GM21529 (cell line): ENCODE measurements around the gene DLG1.

Experiments
- ATAC-seq: cut with Tn5 transposase; IDR thresholded peaks from one replicate; pipeline ENCODE4 v1.9.1; 2021; ENCODE audit not compliant: unreplicated experiment

DLG1 gene

DNA sequence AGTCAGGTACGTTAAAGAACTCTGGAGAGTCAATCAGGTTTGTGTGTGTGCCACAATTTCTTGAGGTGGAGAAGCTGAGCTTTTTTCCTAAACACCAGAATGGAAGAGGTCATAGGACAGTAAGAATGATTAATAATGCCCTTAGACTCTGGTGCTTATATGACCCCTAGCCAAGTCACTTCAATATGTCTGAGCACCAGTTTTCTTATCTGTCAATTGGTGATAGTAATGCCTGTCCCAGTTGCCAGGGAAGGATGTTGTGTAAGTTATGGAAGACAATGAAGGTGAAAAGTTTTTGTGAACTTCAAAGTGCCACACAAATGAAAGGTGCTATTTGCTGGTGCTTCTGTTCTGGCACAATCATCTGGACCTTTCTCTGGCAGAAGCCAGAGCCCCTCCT lies 22.2 kb upstream of the DLG1 start:
- ATAC-seq, result no peak

DNA sequence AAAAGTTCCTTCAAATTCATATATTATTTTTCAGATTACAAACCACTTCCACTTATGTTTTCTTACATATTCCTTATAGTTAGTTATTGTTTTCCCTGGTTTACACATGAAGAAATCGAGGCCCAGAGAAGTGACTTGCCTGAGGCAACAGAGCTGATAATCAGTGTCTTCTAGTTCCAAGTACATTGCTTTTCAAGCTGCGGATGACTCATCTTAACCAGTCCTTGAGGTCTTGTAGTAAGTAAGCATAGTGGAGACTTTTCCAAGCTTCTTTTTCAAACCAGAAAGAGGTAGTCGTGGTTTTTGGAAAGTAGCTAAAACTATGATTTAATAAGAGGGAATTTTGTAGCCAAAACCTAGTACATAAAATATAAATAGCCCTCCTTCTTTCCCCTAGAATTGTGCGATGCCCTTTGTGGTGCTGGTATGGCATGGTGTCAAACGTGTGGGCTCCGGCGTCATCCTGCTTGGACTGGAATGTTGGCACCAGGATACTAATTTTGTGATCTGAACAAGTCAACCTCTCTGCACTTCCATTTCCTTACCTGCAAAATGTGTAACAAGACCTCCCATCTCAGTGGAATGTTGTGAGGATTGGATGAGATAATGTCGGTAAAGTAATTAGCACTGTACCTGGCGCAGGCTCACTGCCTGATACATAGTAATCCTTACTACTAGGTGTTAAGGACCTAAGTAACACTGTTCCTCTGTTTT lies 19.0 kb upstream of the DLG1 start:
- ATAC-seq, result no peak

DNA sequence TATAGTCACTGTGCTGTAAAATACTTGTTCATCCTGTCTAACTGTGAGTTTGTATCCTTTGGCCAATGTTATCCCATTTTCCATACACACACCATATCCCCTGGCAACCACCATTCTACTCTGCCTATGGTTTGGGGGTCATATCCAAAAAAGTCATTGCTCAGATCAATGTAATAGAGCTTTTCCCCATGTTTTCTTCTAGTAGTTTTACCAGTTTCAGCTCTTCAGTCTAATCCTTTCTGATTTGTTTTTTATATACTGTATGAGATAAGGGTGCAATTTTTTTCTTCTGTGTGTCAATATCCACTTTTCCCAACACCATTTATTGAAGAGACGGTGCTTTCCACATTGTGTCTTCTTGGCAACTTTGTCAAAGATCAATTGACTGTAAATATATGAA lies 14.0 kb upstream of the DLG1 start:
- ATAC-seq, result no peak

DNA sequence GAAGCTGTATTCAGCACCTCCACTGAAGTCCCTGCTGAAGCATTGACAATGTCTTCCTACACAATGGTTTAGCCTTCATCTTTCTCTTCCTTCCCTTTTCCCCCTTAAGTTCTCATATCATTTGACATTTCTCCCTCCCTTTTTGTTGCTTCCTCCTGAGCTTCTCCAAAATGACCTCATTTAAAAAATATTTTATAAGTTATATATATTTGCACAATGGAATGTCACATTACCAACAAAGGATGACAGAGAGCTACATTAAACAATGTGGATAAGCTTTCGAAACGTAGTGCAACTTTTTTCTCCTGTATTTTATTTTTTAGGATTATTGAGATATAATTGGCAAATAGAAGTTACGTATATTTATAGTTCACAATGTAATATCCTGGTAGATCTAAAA lies 13.2 kb upstream of the DLG1 start:
- ATAC-seq, result no peak

DNA sequence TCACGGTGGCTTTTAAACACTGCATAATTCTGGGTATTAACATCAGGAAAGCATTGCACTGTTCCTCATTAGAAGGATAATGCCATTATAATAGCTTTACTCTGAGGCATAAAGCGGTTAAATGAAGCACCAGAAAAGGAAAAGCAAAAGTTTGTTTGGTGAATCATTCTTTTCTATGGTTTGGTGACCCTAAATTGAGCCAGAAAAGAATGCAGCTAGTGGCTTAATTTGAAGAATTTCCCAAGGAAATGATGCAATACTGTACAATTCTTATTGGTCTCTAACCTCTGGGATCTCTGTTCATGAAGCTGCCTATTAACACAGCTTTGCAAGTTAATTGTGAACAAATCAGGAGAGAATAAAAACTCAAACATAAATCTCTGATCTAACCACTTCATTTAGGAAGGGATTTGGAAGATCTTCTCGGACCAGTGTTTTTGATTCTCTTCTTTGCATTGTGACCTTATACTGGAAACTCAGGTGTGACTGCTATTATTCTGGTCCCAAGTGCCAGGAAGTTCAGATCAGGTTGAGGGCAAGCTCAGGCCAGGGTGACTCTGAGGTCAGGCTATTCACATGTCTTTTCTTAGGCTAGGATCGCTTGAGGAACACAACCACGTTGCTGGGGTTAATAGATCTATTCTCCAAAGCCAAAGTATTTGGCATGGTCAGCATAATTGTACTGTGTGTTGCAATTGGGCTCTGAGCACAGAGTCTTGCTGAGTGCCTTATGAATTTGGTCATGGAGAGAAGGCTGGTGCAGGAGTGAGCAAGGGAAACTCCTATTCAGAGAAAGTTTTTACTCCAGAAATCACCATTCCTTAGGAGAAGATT lies 11.3 kb upstream of the DLG1 start:
- ATAC-seq, result no peak

DNA sequence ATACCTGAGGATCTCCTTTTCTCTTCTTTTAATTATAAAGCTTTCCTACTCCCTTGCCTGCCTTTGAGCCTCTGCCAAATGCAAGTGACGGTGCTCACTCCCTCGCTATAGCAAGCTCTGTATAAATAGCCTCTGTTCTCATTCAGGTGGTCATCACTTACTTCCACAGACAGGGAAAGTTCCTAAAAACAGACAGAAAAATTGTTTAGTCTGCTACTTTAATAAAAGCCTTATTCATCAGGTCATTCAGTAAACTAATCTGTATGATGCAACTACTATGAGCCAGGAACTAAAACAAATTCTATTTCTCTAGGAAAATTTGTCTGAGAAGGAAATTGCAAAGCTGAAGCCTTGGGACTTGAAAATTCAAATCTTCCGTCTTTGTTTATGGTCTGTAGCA lies 10.2 kb upstream of the DLG1 start:
- ATAC-seq, result no peak

DNA sequence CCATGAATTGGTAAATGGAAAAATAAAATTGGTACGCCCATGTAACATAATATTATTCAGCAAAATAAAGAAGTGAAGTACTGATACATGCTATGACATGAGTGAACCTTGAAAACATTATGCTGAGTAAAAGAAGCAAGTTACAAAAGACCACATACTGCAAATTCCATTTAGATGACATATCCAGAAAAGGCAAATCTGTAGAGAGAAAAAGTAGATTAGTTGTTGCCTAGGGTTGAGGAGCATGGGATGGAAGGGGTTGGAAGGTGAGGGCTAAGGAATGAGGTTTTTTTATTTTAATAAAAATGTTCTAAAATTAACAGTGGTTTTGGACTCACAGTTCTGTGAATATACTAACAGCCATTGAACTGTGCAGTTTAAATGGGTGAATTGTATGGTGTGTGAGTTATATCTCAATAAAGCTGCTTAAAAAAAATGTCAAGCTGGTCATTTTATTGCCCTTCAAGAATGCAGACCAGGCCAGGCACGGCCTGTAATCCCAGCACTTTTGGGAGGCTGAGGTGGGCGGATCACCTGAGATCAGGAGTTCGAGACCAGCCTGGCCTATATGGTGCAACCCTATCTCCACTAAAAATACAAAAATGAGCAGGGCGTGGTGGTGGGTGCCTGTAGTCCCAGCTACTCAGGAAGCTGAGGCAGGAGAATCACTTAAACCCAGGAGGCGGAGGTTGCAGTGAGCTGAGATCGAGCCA lies 8.1 kb upstream of the DLG1 start:
- no peak for ATAC-seq

DNA sequence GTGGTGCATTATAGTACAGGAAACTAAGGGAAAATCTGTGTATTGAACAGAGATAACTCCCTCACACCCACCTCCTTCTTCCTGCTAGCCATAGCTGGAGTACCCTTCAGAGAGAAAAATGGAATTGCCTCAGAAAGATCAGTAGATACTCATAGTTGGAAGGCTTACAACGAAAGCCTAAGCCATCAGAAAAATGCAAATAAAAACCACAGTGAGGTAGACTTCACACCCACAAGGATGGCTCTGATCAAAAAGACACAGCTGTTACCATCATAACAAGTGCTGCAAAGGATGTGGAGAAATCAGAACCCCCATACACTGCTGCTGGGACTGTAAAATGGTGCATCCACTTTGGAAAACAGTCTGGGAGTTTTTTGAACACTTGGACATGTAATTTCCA lies 7.4 kb upstream of the DLG1 start:
- ATAC-seq, result peak; percentile 96

DNA sequence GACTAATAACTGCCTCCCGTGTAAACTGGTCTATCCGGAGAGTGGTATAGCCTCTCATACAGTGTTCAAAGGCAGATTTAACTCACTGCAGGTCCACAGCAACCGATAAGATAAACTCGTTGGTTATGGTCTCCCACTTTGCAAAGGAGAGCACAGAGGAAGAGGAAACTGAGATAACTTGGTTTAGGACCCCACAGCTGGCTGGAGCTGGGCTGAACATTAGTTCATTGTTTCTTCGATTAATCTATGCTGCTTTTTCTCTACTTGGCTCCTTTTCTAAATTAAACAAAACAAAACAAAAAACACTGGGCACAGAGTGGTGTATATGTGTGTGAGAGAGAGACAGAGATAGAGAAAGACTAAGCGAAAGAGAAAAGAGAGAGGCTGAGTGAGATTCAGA lies 5.0 kb upstream of the DLG1 start:
- no peak for ATAC-seq

DNA sequence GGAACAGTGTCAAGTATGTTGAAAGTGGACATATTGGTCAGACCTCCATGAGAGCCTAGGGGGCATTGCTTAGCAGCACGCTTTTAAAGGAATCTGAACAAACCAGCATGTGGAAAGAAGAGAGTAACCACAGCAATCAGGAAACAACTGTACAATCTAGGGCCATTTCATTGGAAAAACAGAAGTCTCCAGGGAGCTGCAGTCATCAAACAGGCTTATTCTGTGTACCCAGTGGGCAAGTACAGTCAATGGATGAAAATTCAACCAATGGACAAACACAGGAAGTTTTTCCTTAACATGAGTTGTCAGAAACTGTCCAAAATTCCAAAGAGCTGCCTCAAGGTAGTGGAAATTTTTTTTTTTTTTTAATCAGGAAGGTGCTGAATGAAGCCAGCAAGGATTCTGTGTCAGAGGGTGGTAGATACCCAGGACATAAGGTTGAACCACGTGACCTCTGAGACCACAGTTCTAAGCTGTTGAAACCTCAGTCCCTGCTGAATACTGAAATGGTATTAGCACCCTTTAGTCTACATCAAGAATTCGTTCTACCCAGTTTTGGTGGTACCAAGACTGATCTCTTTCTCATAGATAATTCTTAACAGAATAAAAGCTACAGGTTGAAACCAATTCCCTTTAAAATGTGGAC lies 4.4 kb upstream of the DLG1 start:
- no peak for ATAC-seq

DNA sequence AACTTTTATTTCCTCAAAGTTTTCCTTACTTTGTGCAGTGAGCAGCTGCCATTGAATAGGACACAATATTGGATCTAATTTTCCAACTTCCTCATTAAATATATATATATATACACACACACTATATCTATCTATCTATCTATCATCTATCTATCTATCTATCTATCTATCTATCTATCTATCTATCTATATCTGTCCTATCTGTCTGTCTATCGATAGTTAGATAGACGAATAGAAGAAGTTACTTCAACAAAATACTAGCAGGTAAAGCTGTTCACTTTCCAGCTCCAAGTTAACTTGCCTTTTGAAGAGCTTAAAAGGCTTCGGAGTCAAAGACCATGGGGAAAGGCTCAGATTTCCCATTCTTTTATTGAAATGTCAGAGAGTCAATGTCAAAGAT lies 3.6 kb upstream of the DLG1 start:
- no peak for ATAC-seq

DNA sequence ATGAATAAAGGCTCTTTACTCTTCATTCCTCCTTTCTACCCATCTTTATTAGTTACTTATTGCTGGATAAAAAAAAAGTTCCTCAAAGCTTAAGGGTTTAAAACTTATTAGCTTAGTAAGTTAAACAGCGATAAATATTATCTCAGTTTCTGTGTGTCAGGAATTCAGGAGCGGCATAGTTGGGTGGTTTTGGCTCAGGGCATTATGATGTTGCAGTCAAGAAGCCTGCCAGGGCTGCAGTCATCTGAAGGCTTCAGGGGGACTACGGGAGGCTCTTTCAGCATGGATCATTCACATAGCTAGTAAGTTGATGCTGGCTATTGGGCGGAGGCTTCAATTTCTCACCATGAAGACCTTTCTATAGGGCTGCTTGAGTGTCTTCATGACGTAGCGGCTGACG lies 1.9 kb upstream of the DLG1 start:
- ATAC-seq, result no peak

DNA sequence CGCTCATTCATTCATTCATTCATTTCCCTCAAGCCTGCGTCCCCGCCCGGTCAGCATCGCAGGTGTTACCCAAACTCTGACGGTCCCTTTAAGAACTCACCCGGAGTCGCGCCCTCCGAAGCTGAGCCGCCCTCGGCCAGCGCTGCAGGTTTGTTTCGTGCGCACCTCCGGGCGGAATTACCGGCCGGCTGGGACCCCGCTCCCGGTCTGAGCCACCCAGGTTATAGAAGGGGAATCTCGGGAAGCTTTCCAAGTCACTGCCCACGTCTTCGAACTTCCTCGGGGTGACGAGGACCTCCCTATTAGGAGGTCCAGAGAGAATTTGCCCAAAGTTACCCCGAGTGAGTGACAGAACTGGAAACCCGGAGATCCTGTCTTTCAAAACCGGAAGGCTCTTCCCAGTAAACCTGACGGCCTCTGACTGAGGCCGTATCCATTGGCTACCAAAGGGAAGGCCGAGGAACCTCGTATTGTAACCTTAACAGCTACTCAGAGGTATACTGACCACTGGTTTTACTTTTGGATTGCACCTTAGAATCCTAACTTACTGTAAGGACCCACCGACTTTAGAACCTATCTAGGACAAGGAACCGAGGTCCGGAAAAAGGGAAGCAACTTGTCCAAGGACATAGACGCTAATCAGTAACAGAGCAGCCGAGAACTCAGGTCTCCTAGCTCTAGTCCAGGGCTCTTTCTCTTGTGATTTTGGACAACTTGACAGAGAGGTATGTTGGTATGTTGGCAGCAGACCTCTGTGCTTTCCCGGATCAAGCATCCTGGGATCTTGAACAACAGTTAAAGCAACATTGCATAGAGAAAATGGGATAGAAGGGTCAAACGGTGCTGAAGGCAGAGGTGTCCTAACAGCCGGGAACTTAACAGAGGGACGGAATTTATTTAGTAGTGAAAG lies 788 bp upstream of the DLG1 start:
- no peak for ATAC-seq

DNA sequence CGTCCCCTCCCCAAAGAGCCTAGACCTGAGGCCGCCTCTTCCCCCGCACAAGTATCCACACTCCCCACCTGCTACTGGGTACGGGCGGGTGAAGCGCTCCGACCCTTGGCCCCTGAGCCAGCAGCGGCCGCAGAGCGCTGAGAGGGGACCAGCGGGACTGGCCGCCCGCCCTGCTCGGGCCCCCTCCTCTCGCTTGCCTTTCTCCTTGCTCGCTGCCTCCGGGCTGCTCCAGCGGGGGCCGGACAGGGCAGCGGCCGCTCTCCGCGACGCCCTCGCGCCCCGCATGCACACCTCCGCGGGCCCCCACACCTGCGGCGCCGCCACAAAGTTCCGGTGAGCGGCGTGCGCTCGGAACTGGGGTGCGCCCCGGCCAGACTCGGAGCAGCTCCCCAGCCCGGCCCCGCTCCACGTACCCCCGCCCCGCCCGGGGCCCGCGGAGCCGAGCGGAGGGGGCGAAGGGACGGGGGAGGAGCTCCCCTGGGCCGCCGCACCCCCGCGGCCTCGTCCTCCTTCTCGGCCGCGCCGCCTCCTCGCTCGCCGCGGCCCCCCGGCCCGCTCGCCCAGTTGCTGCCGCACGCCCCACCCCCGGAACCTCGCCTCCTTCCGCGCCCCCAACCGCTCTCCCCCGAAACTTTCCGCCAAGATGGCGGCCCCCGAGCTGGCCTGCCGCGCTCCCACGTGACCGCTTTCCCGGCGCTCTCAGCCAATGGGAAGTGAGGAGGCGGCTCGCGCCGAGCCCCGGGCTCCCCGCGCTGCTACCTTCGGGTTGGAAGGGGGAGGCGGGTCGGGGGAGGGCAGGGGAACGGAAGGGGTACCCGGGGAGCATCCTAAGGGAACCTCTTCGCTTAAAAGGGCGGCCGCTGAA lies 704 bp downstream of the DLG1 start:
- ATAC-seq, result peak; percentile 67

DNA sequence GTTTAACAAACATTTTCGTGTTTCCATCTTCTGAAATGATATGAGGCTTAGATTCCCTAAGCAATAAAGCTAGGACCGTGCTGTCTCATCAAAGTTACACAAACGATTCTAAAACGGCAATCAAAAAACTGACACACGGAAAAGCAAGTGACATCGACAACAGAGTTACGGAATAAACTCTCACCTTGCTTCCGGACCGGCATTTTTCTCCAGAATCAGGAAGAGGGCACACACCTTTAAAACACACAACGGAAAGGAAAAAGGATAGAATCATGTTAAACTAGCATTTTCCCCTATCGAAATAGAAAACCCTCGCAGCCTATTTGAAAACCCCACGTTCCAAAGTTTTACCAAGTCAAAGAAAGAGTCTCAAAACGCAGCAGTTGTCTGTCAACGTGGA lies 1.4 kb downstream of the DLG1 start:
- ATAC-seq, result no peak

DNA sequence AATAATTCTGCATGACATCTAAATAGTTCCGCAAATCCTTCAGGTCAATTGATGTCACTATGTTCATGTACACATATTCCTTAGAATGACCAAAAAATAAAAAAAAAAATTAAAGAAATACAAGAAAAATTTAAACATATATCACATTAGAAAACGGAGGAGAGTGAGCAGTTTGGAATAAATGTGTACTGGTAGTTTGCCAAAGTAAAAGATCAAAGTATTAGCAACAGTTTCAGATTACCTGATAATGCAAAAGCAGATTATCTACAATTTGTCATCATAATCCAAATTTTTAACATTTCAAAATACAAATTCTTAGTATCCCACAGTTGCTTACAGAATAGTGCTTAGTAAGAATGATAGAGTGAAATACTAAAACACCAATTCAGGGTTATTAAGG lies 1.9 kb downstream of the DLG1 start:
- no peak for ATAC-seq

DNA sequence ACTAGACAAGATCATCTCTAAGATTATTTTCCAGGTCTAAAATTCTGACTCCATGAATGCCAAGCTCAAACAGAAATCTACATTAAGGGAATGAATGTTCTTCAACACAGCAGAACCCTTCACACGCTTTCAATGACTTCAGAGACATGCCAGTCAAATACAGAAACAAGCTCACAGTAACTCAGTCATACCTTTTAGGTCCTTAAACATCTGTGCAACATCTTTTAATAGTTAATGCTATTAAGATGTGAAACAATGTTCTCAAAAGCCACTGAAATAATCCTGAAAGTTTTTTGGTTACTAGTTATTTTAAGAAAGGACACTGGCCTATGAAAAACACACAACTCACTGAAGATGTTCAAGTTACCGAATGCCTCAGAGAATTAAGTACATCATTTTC lies 2.5 kb downstream of the DLG1 start:
- no peak for ATAC-seq

DNA sequence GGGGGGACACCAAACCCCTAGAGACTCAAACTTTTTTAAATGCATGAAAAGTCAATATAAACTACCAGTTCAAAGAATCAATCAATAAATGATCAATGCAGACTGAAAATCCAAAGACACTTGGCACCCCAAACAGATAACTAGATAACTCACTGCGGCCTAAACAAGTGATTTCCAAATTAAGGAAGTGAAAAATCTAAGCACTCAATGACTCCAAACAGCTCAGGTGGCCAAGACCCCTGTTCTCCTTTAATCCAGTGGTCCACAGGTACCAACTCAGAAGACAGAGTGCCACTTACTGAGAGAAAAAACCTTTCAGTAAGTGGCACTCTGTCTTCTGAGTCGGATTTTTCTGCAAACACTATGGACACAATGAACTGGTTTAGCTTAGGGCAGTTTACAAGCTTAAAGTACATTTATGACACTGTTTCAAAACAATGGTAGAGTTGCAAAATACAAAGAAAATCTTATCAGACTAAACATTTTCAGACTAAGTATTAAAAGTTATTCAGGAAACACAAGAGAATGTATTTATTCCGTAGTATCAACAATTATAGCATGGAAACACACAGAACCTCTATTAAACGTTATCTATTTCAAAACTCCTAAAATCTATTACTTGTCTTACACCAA lies 4.7 kb downstream of the DLG1 start:
- ATAC-seq, result no peak

DNA sequence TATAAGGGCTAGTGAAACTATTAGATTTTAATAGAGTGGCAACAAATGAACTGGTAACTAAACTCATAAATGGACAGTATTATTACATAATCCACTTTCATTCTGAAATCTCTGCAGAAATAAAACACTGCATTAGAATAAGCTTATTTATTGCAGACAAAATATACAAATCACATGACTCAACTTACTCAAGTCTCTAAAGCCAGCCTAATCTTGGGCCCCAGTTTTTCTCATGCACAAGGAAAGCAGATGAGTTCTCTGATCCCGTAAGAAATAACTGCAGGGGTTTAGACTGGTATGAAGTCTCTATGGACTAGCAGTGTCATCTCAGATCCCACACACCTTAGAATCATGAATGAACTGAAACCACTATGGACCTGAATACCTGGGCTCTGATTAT lies 5.8 kb downstream of the DLG1 start:
- ATAC-seq, result no peak
